Measurements from ENCODE around the gene ACAA1.

DNA sequence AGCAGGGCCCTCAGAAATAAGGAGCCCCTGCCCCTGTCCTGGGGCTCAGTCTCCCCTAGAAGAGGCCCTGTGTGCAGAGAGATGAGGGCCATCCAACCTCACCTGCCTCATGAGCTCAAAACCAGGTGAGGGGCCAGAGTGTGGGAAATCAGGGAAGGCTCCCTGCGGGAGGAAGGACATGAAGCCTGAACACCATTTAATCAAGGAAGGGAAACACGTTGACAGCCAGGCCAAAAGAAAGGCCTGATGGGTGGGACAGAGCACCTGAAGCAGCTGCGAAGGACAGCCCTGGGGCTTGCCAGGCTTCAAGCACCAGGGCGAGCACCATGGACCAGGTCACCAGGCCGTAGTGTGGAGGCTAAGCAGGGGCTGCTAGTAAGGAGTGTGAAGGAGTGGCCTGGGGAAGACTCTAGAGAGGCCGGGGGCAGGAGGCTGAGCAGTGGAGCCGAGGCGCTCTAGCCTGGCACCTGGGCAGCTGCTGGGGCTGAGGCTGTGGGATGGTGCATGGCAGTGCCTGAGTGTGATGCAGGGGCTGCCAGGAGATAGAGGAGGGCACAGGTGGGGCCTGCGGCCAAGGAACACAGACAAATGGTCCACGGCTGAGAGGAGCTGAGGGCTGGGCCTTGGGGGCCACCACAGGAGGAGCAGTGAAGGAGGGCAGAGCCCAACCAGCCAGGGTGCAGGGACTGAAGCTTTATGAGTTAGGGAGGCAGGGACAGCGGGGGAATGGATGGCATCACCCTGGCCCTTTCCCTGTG lies 16.1 kb downstream of the ACAA1 start:
- no peak for TF ChIP-seq BCL11A (IDR thresholded peaks at IDR 0.05; ENCODE audit: low read depth, low read length)
- no peak for TF ChIP-seq ZNF384 (IDR thresholded peaks at IDR 0.05; ENCODE audit: borderline replicate concordance, low read depth, low read length)
- no peak for TF ChIP-seq YY1 (IDR thresholded peaks at IDR 0.05; ENCODE audit: low read depth, low read length)
- TF ChIP-seq JUNB (IDR thresholded peaks at IDR 0.05), result no peak
- TF ChIP-seq, protein P1, sequence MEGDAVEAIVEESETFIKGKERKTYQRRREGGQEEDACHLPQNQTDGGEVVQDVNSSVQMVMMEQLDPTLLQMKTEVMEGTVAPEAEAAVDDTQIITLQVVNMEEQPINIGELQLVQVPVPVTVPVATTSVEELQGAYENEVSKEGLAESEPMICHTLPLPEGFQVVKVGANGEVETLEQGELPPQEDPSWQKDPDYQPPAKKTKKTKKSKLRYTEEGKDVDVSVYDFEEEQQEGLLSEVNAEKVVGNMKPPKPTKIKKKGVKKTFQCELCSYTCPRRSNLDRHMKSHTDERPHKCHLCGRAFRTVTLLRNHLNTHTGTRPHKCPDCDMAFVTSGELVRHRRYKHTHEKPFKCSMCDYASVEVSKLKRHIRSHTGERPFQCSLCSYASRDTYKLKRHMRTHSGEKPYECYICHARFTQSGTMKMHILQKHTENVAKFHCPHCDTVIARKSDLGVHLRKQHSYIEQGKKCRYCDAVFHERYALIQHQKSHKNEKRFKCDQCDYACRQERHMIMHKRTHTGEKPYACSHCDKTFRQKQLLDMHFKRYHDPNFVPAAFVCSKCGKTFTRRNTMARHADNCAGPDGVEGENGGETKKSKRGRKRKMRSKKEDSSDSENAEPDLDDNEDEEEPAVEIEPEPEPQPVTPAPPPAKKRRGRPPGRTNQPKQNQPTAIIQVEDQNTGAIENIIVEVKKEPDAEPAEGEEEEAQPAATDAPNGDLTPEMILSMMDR (IDR thresholded peaks at IDR 0.05 in 2 of 3, conservative IDR thresholded peaks at IDR 0.05 in 1 of 3; ENCODE audit: control insufficient read depth in 2 of 3, extremely low read depth in 1 of 3, insufficient read depth in 1 of 3, low read depth in 3 of 3, low read length in 3 of 3), result no peak
- no peak for TF ChIP-seq JUND (IDR thresholded peaks at IDR 0.05; ENCODE audit: low read depth, low read length)
- no peak for TF ChIP-seq TAF1 (IDR thresholded peaks at IDR 0.05; ENCODE audit: borderline replicate concordance, low read depth, low read length)
- no peak for TF ChIP-seq POLR2AphosphoS5 (IDR thresholded peaks at IDR 0.05; ENCODE audit: low read length)
- TF ChIP-seq MYC (IDR thresholded peaks at IDR 0.05; ENCODE audit: insufficient read depth, insufficient read length, insufficient replicate concordance, low read length, severe bottlenecking), result no peak
- TF ChIP-seq, protein P2, sequence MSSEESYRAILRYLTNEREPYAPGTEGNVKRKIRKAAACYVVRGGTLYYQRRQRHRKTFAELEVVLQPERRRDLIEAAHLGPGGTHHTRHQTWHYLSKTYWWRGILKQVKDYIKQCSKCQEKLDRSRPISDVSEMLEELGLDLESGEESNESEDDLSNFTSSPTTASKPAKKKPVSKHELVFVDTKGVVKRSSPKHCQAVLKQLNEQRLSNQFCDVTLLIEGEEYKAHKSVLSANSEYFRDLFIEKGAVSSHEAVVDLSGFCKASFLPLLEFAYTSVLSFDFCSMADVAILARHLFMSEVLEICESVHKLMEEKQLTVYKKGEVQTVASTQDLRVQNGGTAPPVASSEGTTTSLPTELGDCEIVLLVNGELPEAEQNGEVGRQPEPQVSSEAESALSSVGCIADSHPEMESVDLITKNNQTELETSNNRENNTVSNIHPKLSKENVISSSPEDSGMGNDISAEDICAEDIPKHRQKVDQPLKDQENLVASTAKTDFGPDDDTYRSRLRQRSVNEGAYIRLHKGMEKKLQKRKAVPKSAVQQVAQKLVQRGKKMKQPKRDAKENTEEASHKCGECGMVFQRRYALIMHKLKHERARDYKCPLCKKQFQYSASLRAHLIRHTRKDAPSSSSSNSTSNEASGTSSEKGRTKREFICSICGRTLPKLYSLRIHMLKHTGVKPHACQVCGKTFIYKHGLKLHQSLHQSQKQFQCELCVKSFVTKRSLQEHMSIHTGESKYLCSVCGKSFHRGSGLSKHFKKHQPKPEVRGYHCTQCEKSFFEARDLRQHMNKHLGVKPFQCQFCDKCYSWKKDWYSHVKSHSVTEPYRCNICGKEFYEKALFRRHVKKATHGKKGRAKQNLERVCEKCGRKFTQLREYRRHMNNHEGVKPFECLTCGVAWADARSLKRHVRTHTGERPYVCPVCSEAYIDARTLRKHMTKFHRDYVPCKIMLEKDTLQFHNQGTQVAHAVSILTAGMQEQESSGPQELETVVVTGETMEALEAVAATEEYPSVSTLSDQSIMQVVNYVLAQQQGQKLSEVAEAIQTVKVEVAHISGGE (CRISPR knock-in tag; IDR thresholded peaks at IDR 0.05), result no peak
- TF ChIP-seq SREBF2 (IDR thresholded peaks at IDR 0.05; ENCODE audit: low read length), result no peak
- TF ChIP-seq, protein P3, sequence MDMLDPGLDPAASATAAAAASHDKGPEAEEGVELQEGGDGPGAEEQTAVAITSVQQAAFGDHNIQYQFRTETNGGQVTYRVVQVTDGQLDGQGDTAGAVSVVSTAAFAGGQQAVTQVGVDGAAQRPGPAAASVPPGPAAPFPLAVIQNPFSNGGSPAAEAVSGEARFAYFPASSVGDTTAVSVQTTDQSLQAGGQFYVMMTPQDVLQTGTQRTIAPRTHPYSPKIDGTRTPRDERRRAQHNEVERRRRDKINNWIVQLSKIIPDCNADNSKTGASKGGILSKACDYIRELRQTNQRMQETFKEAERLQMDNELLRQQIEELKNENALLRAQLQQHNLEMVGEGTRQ (IDR thresholded peaks at IDR 0.05; ENCODE audit: borderline replicate concordance, low read depth, low read length), result no peak
- TF ChIP-seq SRF (IDR thresholded peaks at IDR 0.05; ENCODE audit: low read depth in 2 of 2, low read length in 2 of 2), result no peak

All from GM12878 (cell line).